GM12891 (cell line): ENCODE measurements around the gene STOX2.

Source experiments
- POLR2AphosphoS5 ChIP-seq: IDR thresholded peaks from 2 replicates; pipeline ENCODE4 v1.6.1; 2011; ENCODE audit warnings: low read depth, low read length, control low read depth
- TAF1 ChIP-seq: IDR thresholded peaks from 2 replicates; pipeline ENCODE4 v1.6.1; 2011; ENCODE audit warnings: low read depth, low read length, control low read depth

- TF ChIP-seq POLR2AphosphoS5: no peak
- TF ChIP-seq TAF1: no peak
These were observed 106.8 kb downstream of the STOX2 start for GRCh38 chr4:184011826-184012380.
